SU-DHL-6 (cell line): Measurements from ENCODE around the gene FITM2.
"Not testable (repeated sequence)": the region's sequence is repeated elsewhere in the genome, so short reads cannot be mapped to it uniquely, and the experiment has no call there.

ENCODE experiments used
- H2AFZ ChIP-seq: fragments of 200-600 bp; sonication (generic); 2 replicates; pipeline ENCODE4 v1.6.1; 2014; ENCODE audit warnings: low read depth, mild to moderate bottlenecking, moderate library complexity, mixed read lengths, antibody characterized with exemption, low read length; ENCODE audit not compliant: severe bottlenecking
- H3F3A ChIP-seq: fragments of 200-600 bp; shearing (Covaris generic); 2 replicates; pipeline ENCODE4 v1.6.0; 2016; ENCODE audit warnings: antibody characterized with exemption, mild to moderate bottlenecking; ENCODE audit not compliant: insufficient read depth
- H3K27ac ChIP-seq: fragments of 200-600 bp; sonication (generic); 2 replicates; pipeline ENCODE4 v1.5.1; 2016; ENCODE audit warnings: low read depth, mild to moderate bottlenecking, low read length, moderate library complexity, mixed read lengths
- H3K27me3 ChIP-seq: fragments of 200-600 bp; sonication (generic), shearing (Covaris generic); 2 replicates; pipeline ENCODE4 v1.6.0; 2014; ENCODE audit warnings: mild to moderate bottlenecking, low read length
- H3K36me3 ChIP-seq: fragments of 200-600 bp; sonication (generic); 2 replicates; pipeline ENCODE4 v1.6.1; 2014; ENCODE audit warnings: mild to moderate bottlenecking, low read length, mixed read lengths
- H3K4me2 ChIP-seq: fragments of 300-600, 200-600 bp; shearing (Covaris generic), sonication (generic); 2 replicates; pipeline ENCODE4 v1.6.0; 2014; ENCODE audit warnings: low read length, low read depth, mild to moderate bottlenecking; ENCODE audit not compliant: poor library complexity, severe bottlenecking
- H3K4me3 ChIP-seq: fragments of 200-600 bp; sonication (generic); 2 replicates; pipeline ENCODE4 v1.5.1; 2014; ENCODE audit warnings: antibody characterized with exemption, low read length, mild to moderate bottlenecking, mixed read lengths; ENCODE audit not compliant: insufficient read depth, poor library complexity, severe bottlenecking
- H3K79me2 ChIP-seq: fragments of 200-600 bp; sonication (generic); 2 replicates; pipeline ENCODE4 v1.6.1; 2014; ENCODE audit warnings: mild to moderate bottlenecking, low read length, moderate library complexity; ENCODE audit not compliant: insufficient read depth
- H3K9ac ChIP-seq: fragments of 200-600 bp; sonication (generic); 2 replicates; pipeline ENCODE4 v1.7.0; 2014; ENCODE audit warnings: mild to moderate bottlenecking, low read length
- H3K9me2 ChIP-seq: fragments of 200-600 bp; sonication (generic); replicated peaks from 2 replicates; pipeline ENCODE4 v1.6.1; 2014; ENCODE audit warnings: low read length; ENCODE audit not compliant: insufficient read depth
- H3K9me3 ChIP-seq: fragments of 200-600 bp; sonication (generic); 2 replicates; pipeline ENCODE4 v1.6.1; 2014; ENCODE audit warnings: low read length, mixed read lengths; ENCODE audit not compliant: insufficient read depth
- H4K20me1 ChIP-seq: fragments of 200-600 bp; sonication (generic); 2 replicates; pipeline ENCODE4 v1.6.1; 2014; ENCODE audit warnings: low read depth, mild to moderate bottlenecking, antibody characterized with exemption, low read length, moderate library complexity, mixed read lengths
- EZH2phosphoT487 ChIP-seq: fragments of 200-600 bp; sonication (generic), shearing (Covaris generic); conservative IDR thresholded peaks from 2 replicates; pipeline ENCODE4 v1.6.1; 2018; ENCODE audit warnings: mild to moderate bottlenecking, antibody characterized with exemption, low read length, moderate library complexity, mixed read lengths
- TF ChIP-seq, protein P1 (sequence below): fragments of 200-600 bp; sonication (generic); IDR thresholded peaks from one replicate; pipeline ENCODE4 v1.5.1; 2017; ENCODE audit warnings: antibody characterized with exemption, mild to moderate bottlenecking, low read length, moderate library complexity; ENCODE audit not compliant: insufficient read depth, poor library complexity, severe bottlenecking

Gene FITM2

DNA sequence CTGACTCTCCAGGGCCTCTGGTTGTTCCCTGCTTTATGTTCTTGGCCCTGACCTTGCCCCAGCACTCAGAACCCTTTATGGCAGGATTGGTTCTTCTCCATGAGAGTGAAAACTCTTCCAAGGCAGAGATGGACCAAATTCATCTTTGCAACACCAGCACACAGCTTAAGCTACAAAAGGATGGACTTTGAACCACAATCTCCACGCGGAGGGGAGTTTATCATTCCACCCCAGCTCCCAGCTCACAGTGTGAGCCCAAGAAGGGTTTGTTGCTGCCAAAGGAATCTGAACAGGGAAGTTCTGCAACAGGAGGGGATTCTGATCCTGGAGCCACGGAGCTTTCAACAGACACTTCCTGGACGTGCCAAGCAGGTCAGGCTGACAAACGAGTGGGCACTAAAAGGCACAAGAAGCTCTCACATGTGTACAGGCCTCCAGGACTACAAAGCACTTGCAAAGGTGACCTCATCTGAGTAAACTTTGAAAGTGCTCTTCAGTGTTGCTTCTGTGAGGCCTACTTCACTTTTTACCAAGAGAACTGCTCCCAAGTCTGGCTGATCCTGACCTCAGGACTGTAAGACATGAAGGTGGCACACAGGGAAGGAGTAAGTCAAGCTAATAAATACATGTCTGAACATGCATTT, 8.9 kb downstream of the FITM2 start:
- H3K79me2 ChIP-seq: no peaks in the 10 kb centered on the region
- H3K27ac ChIP-seq: no peak overlapping the region
- H3K4me2 ChIP-seq: no peak overlapping the region
- no peaks in the 10 kb centered on the region for H3F3A ChIP-seq
- TF ChIP-seq, protein P1, sequence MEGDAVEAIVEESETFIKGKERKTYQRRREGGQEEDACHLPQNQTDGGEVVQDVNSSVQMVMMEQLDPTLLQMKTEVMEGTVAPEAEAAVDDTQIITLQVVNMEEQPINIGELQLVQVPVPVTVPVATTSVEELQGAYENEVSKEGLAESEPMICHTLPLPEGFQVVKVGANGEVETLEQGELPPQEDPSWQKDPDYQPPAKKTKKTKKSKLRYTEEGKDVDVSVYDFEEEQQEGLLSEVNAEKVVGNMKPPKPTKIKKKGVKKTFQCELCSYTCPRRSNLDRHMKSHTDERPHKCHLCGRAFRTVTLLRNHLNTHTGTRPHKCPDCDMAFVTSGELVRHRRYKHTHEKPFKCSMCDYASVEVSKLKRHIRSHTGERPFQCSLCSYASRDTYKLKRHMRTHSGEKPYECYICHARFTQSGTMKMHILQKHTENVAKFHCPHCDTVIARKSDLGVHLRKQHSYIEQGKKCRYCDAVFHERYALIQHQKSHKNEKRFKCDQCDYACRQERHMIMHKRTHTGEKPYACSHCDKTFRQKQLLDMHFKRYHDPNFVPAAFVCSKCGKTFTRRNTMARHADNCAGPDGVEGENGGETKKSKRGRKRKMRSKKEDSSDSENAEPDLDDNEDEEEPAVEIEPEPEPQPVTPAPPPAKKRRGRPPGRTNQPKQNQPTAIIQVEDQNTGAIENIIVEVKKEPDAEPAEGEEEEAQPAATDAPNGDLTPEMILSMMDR: no peak
- TF ChIP-seq EZH2phosphoT487: no peak
- no peaks in the 10 kb centered on the region for H3K9me2 ChIP-seq
- H3K27me3 ChIP-seq: no peaks in the 10 kb centered on the region
- no peaks in the 10 kb centered on the region for H3K36me3 ChIP-seq
- H3K9me3 ChIP-seq: no peaks in the 10 kb centered on the region
- H4K20me1 ChIP-seq: no peaks in the 10 kb centered on the region
- H3K4me3 ChIP-seq: no peak overlapping the region
- no peak overlapping the region for H3K9ac ChIP-seq
- no peak overlapping the region for H2AFZ ChIP-seq

DNA sequence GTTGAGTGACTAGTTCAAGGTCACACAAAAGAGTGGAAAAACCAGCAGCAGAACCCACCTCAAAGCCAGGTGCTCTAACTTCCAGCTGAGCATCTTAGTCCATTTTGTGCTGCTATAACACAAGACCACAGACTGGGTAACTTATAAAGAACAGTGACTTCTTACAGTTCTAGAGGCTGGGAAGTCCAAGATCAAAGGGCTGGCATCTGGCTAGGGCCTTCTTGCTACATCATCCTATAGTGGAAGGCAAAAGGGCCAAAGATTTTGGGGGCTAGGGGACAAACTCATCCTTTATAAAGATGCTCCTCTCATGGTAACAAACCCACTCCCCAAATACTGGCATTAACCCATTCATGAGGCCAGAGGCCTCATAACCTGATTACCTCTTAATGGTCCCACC, 9.7 kb downstream of the FITM2 start:
- H3F3A ChIP-seq: no peaks in the 10 kb centered on the region
- no peak overlapping the region for H3K27ac ChIP-seq
- H3K9ac ChIP-seq: no peak overlapping the region
- H3K36me3 ChIP-seq: no peaks in the 10 kb centered on the region
- no peak overlapping the region for H2AFZ ChIP-seq
- H3K9me3 ChIP-seq: no peaks in the 10 kb centered on the region
- TF ChIP-seq EZH2phosphoT487: no peak
- TF ChIP-seq, protein P1: no peak
- H3K9me2 ChIP-seq: no peaks in the 10 kb centered on the region
- no peak overlapping the region for H3K4me2 ChIP-seq
- H3K79me2 ChIP-seq: no peaks in the 10 kb centered on the region
- H3K4me3 ChIP-seq: no peak overlapping the region
- H3K27me3 ChIP-seq: no peaks in the 10 kb centered on the region
- H4K20me1 ChIP-seq: no peaks in the 10 kb centered on the region

DNA sequence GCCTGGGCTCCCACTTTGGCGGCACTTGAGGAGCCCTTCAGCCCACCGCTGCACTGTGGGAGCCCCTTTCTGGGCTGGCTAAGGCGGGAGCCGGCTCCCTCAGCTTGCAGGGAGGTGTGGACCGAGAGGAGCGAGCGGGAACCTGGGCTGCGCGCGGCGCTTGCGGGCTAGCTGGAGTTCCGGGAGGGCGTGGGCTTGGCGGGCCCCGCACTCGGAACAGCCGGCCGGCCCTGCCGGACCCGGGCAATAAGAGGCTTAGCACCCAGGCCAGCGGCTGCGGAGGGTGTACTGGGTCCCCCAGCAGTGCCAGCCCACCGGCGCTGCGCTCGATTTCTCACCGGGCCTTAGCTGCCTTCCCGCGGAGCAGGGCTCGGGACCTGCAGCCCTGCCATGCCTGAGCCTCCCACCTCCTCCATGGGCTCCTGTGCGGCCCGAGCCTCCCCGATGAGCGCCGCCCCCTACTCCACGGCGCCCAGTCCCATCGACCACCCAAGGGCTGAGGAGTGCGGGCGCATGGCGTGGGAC, 11.9 kb downstream of the FITM2 start:
- H3K9ac ChIP-seq, H3K36me3 ChIP-seq, H3K9me3 ChIP-seq, H3K27ac ChIP-seq, H2AFZ ChIP-seq, H3K79me2 ChIP-seq, H4K20me1 ChIP-seq, H3K9me2 ChIP-seq, H3K27me3 ChIP-seq, H3K4me2 ChIP-seq, H3K4me3 ChIP-seq, H3F3A ChIP-seq: not testable (repeated sequence)

DNA sequence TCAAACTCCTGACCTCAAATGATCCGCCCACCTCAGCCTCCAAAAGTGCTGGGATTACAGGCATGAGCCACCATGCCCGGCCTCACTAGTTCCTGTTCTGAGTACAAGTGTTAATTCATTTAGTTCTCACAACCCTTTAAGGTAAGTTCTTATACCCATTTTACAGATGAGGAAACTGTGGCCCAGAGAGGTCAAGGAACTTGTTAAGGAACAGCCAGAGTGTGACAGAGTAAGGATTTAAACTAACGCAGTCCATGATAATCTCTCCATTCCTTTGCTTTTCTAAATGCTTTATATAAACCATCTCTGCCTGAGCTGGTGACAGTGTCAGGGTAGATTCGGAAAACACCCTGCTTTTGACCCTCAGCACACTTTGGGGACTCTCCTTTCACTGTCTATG, 13.3 kb downstream of the FITM2 start:
- Histone ChIP-seq H3K4me3 (no peak overlapping the region), H3F3A (no peaks in the 10 kb centered on the region), H3K9ac (no peak overlapping the region), H3K9me3 (no peaks in the 10 kb centered on the region), H4K20me1 (no peaks in the 10 kb centered on the region), H3K27ac (no peak overlapping the region), H3K4me2 (no peak overlapping the region), H3K9me2 (no peaks in the 10 kb centered on the region), H3K36me3 (no peaks in the 10 kb centered on the region), H2AFZ (no peak overlapping the region), H3K27me3 (no peaks in the 10 kb centered on the region), H3K79me2 (no peaks in the 10 kb centered on the region)
- TF ChIP-seq EZH2phosphoT487: no peak
- TF ChIP-seq, protein P1: no peak
